Stimulated activated CD4-positive, alpha-beta T cell treated with anti-CD3 and anti-CD28 coated beads, Interleukin-12 subunit alpha, Interleukin-12 subunit beta, amount 100 ng/mL, for 4 hours (primary cell): ENCODE data around the gene TEPSIN.
"Not testable (repeated sequence)": the region's sequence is repeated elsewhere in the genome, so short reads cannot be mapped to it uniquely, and the experiment has no call there.

Experiments
- DNase-seq: peaks from one replicate; pipeline ENCODE4 v3.0.0-alpha.2; 2020

The TEPSIN gene

GRCh38 chr17:81234940-81235821, 3.7 kb downstream of the TEPSIN start:
- DNase-seq, result no peak

GRCh38 chr17:81234506-81234855, 4.4 kb downstream of the TEPSIN start:
- DNase-seq, result no peak

GRCh38 chr17:81233811-81234505, 4.9 kb downstream of the TEPSIN start:
- DNase-seq, result no peak

- no peak for DNase-seq
These were observed 5.5 kb downstream of the TEPSIN start for GRCh38 chr17:81233316-81233715.

GRCh38 chr17:81232616-81233241, 6.1 kb downstream of the TEPSIN start:
- no peak for DNase-seq

GRCh38 chr17:81231766-81232581, 6.9 kb downstream of the TEPSIN start:
- no peak for DNase-seq

GRCh38 chr17:81231121-81231645, 7.7 kb downstream of the TEPSIN start:
- no peak for DNase-seq

- DNase-seq, result no peak
These were observed 8.6 kb downstream of the TEPSIN start for GRCh38 chr17:81230043-81230820.

GRCh38 chr17:81229666-81229920, 9.3 kb downstream of the TEPSIN start:
- no peak for DNase-seq

GRCh38 chr17:81228834-81229665, 9.8 kb downstream of the TEPSIN start:
- no peak for DNase-seq

- no peak for DNase-seq
These were observed 10.4 kb downstream of the TEPSIN start for GRCh38 chr17:81228420-81228819.

- DNase-seq, result not testable (repeated sequence)
These were observed 11.2 kb downstream of the TEPSIN start for GRCh38 chr17:81227630-81228029.

GRCh38 chr17:81223762-81224130, 15.1 kb downstream of the TEPSIN start:
- DNase-seq, result no peak

- DNase-seq, result peak; percentile 100
These were observed 15.7 kb downstream of the TEPSIN start, which contains the start of gene CEP131 for GRCh38 chr17:81222906-81223761. Gene CEP131 (minus strand): TSS chr17:81222965. CDS start chr17:81220056, 2,909 bp downstream.

GRCh38 chr17:81222620-81222905, 16.3 kb downstream of the TEPSIN start:
- no peak for DNase-seq

GRCh38 chr17:81221842-81222619, 16.8 kb downstream of the TEPSIN start:
- no peak for DNase-seq

GRCh38 chr17:81221371-81221841, 17.4 kb downstream of the TEPSIN start:
- DNase-seq, result no peak

- DNase-seq, result no peak
These were observed 19.2 kb downstream of the TEPSIN start for GRCh38 chr17:81219476-81220180.

- DNase-seq, result no peak
These were observed 19.9 kb downstream of the TEPSIN start for GRCh38 chr17:81218991-81219390.
